Measurements from ENCODE around the gene HNRNPF.
"Not testable (repeated sequence)": the region's sequence is repeated elsewhere in the genome, so short reads cannot be mapped to it uniquely, and the experiment has no call there.

Gene HNRNPF

GRCh38 chr10:43395571-43396060, 13.4 kb downstream of the HNRNPF start:
- DNase-seq, result peak; percentile 80

GRCh38 chr10:43394868-43395267, 14.1 kb downstream of the HNRNPF start:
- DNase-seq, result no peak

- DNase-seq, result no peak
Measured at GRCh38 chr10:43393606-43394360, 15.2 kb downstream of the HNRNPF start.

- DNase-seq, result not testable (repeated sequence)
Measured at GRCh38 chr10:43393186-43393585, 15.8 kb downstream of the HNRNPF start.

- no peak for DNase-seq
Measured at GRCh38 chr10:43392748-43393147, 16.2 kb downstream of the HNRNPF start.

GRCh38 chr10:43391496-43391895, 17.5 kb downstream of the HNRNPF start:
- DNase-seq, result no peak

- peak; percentile 68 for DNase-seq
Measured at GRCh38 chr10:43390759-43391158, 18.2 kb downstream of the HNRNPF start.

- DNase-seq, result no peak
Measured at GRCh38 chr10:43390333-43390732, 18.7 kb downstream of the HNRNPF start.

GRCh38 chr10:43389867-43390266, 19.1 kb downstream of the HNRNPF start:
- DNase-seq, result no peak

GRCh38 chr10:43387678-43388032, 21.3 kb downstream of the HNRNPF start:
- no peak for DNase-seq

- no peak for DNase-seq
Measured at GRCh38 chr10:43386981-43387677, 21.9 kb downstream of the HNRNPF start.

GRCh38 chr10:43386549-43386948, 22.4 kb downstream of the HNRNPF start:
- no peak for DNase-seq

GRCh38 chr10:43385412-43386004, 23.5 kb downstream of the HNRNPF start:
- no peak for DNase-seq

- DNase-seq, result no peak
Measured at GRCh38 chr10:43384252-43385221, 24.4 kb downstream of the HNRNPF start.

- DNase-seq, result no peak
Measured at GRCh38 chr10:43383204-43383971, 25.6 kb downstream of the HNRNPF start.

- no peak for DNase-seq
Measured at GRCh38 chr10:43380610-43381222, 28.3 kb downstream of the HNRNPF start.

- DNase-seq, result no peak
Measured at GRCh38 chr10:43377424-43377883, 31.5 kb downstream of the HNRNPF start.

GRCh38 chr10:43376828-43377423, 32.1 kb downstream of the HNRNPF start:
- no peak for DNase-seq

- no peak for DNase-seq
Measured at GRCh38 chr10:43376046-43376635, 32.8 kb downstream of the HNRNPF start.

- no peak for DNase-seq
Measured at GRCh38 chr10:43375401-43376020, 33.5 kb downstream of the HNRNPF start.
